ENCODE data around the gene C14orf119. TPM values are rescaled to one million over a fixed set of nuclear protein-coding genes. Genes with fewer than 3 reads are reported as not detected.

The C14orf119 gene
- total RNA-seq, 1 donor from 2014 or later = 35.3 TPM

DNA sequence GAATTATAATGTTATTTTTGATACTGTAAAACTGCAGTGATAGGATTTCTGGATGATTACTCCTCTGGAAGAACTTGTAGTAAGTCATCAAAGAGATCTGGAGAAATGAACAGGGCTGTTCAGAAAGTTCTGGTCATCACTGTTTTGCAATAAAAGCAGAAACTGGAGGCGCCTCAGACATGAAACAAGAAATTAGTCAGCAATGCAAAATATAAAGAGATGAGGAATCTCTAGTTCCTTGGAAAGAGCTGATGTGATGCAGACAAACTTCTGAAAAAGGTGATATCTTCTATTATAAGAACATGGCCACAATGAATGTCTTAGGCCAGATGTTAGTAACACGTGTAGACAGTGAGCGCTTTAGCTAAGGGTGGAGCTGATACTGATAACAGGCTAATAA, 9.8 kb upstream of the C14orf119 start:
- no peak overlapping the region for H3K27ac Mint-ChIP-seq

DNA sequence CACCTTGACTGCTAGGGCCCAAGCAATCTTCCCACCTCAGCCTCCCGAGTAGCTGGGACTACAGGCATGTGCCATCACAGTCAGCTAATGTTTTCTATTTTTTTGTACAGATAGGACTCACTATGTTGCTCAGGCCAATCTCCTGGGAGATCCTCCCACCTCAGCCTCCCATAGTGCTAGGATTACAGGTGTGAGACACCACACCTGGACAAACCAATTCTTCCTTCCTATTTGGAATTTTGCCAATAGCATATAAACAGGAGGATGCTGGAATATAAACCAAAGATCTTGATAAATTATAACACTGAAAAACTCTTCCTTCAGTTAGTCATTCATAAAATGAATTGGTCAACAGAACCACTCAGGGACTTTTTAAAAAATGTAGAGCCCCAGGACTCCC, 8.7 kb upstream of the C14orf119 start:
- POLR2A ChIA-PET = interaction anchor here (1.0 to 1.2 kb wide), 2 partner anchors 8 to 12 kb away, joined by 4 to 5 read pairs; partner anchors contain the start of genes ACIN1 and C14orf119
- Mint-ChIP-seq H3K4me3 (no peak overlapping the region), H3K27ac (no peak overlapping the region), H3K9me3 (no peaks in the 10 kb centered on the region), H3K27me3 (no peaks in the 10 kb centered on the region), H3K4me1 (peaks cover 2% of the 10 kb centered on the region), H3K36me3 (ENCODE audit: low read depth) (peaks cover 81% of the 10 kb centered on the region)
- intact Hi-C loops (cut with micrococcal nuclease) = no loop called here
- ATAC-seq (ENCODE audit: low read depth) (no peak), DNase-seq (no peak)
- CTCF ChIA-PET = interaction anchor here (1.6 to 1.8 kb wide), 2 partner anchors 9 to 18 kb away, joined by 4 to 5 read pairs; no protein-coding TSS in a partner anchor
- TF ChIP-seq, protein P1, sequence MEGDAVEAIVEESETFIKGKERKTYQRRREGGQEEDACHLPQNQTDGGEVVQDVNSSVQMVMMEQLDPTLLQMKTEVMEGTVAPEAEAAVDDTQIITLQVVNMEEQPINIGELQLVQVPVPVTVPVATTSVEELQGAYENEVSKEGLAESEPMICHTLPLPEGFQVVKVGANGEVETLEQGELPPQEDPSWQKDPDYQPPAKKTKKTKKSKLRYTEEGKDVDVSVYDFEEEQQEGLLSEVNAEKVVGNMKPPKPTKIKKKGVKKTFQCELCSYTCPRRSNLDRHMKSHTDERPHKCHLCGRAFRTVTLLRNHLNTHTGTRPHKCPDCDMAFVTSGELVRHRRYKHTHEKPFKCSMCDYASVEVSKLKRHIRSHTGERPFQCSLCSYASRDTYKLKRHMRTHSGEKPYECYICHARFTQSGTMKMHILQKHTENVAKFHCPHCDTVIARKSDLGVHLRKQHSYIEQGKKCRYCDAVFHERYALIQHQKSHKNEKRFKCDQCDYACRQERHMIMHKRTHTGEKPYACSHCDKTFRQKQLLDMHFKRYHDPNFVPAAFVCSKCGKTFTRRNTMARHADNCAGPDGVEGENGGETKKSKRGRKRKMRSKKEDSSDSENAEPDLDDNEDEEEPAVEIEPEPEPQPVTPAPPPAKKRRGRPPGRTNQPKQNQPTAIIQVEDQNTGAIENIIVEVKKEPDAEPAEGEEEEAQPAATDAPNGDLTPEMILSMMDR (IDR thresholded peaks at IDR 0.05) = no peak

More for the DNA sequence above, 9.8 kb upstream of the C14orf119 start:
- DNase-seq = no peak
- no peaks in the 10 kb centered on the region for H3K9me3 Mint-ChIP-seq
- intact Hi-C loops (cut with micrococcal nuclease) = no loop called here
- ChIA-PET POLR2A (interaction anchor here (0.6 to 1.2 kb wide), 2 partner anchors 9 to 75 kb away, joined by 3 to 5 read pairs; partner anchors contain the start of genes ACIN1 and C14orf119), CTCF (interaction anchor here (1.6 to 1.8 kb wide), 2 partner anchors 8 to 17 kb away, joined by 4 to 5 read pairs; no protein-coding TSS in a partner anchor)
- no peaks in the 10 kb centered on the region for H3K27me3 Mint-ChIP-seq
- no peak overlapping the region for H3K4me3 Mint-ChIP-seq
- ATAC-seq (ENCODE audit: low read depth) = no peak
- peaks cover 2% of the 10 kb centered on the region for H3K4me1 Mint-ChIP-seq
- TF ChIP-seq, protein P1 (IDR thresholded peaks at IDR 0.05) = no peak
- peaks cover 87% of the 10 kb centered on the region for H3K36me3 Mint-ChIP-seq (ENCODE audit: low read depth)

DNA sequence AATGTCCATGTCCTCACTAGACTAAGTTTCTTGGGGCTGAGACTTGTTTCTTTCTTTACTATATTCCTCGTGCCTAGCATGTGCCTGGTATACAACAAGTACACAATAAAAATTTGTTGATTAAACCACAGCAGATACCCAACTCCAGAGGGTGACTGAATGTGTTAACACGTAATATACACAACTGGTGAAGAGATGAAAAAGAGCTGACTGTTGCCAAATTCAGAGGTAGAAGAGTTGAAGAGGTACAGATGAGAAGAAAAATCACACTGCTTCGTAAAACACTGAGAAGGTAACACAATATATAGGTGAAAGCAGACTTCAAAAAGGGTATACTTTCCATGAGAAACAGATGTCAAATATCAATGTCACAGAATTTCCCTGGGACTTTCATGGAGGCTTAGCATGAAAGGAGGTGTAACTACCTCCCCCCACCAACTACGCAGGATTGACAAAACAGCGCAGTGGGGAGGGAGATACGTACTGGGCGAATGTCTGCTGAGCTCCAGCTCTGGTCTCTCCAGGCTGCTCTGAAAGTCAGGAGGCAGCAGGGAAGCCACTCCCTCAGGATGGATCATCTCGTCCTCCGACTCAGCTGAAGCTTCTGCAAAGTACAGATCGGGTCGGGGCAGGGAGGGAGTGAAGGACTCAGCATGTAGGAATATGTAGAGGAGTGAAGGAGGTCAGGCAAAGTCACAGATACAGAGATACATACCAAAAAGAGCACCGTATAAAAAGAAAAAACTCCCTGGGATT, 5.6 kb upstream of the C14orf119 start:
- intact Hi-C loops (cut with micrococcal nuclease) = loop anchor here (10.0 kb wide), 2 partner anchors 465 to 1025 kb away; partner anchors contain the start of genes DCAF11, NRL, THTPA and ZFHX2
- peaks cover 79% of the 10 kb centered on the region for H3K36me3 Mint-ChIP-seq (ENCODE audit: low read depth)
- no peaks in the 10 kb centered on the region for H3K9me3 Mint-ChIP-seq
- H3K4me3 Mint-ChIP-seq = no peak overlapping the region
- H3K4me1 Mint-ChIP-seq = peaks cover 20% of the 10 kb centered on the region
- DNase-seq (no peak), ATAC-seq (ENCODE audit: low read depth) (no peak)
- TF ChIP-seq, protein P1 (IDR thresholded peaks at IDR 0.05) = no peak
- ChIA-PET CTCF (interaction anchor here (1.1 to 1.6 kb wide), 3 partner anchors 12 to 21 kb away, joined by 3 to 13 read pairs (median 4); no protein-coding TSS in a partner anchor), POLR2A (no interaction called here)
- no peaks in the 10 kb centered on the region for H3K27me3 Mint-ChIP-seq
- H3K27ac Mint-ChIP-seq = no peak overlapping the region

DNA sequence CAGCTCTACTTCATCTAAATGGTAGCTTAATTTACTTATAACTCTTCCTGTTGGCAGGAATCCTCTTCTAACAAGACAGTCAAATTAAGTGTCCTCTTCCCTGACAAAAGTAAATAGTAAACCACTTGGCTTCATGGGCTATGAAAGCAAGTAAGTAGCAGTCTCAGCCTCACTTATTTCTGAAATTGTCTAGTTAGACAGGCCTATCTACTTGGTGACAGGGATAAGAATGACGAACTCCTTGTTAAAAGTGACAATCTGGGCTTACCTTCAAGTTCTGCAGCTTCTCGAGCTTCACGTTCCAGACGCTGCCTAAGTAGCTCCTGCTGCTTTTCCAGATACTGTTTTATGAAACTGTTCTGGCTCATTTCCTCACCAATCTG, 5.1 kb upstream of the C14orf119 start:
- H3K4me1 Mint-ChIP-seq = peaks cover 20% of the 10 kb centered on the region
- CTCF ChIA-PET = interaction anchor here (1.1 to 1.6 kb wide), 3 partner anchors 13 to 21 kb away, joined by 3 to 13 read pairs (median 4); no protein-coding TSS in a partner anchor
- no peaks in the 10 kb centered on the region for H3K9me3 Mint-ChIP-seq
- no peak overlapping the region for H3K4me3 Mint-ChIP-seq
- no peak for ATAC-seq (ENCODE audit: low read depth)
- peaks cover 74% of the 10 kb centered on the region for H3K36me3 Mint-ChIP-seq (ENCODE audit: low read depth)
- TF ChIP-seq, protein P1 (IDR thresholded peaks at IDR 0.05) = no peak
- no peaks in the 10 kb centered on the region for H3K27me3 Mint-ChIP-seq
- DNase-seq = no peak
- intact Hi-C loops (cut with micrococcal nuclease) = loop anchor here (10.0 kb wide), 2 partner anchors 465 to 1025 kb away; partner anchors contain the start of genes DCAF11, NRL, THTPA and ZFHX2
- POLR2A ChIA-PET = no interaction called here
- no peak overlapping the region for H3K27ac Mint-ChIP-seq
